Measurements from ENCODE around the gene CSTPP1. TPM values are rescaled to one million over a fixed set of nuclear protein-coding genes. Genes with fewer than 3 reads are reported as not detected.

Gene CSTPP1
- total RNA-seq, 4 donors from 2014 or later = 9.8 to 14.3 (median 11.1) TPM

DNA sequence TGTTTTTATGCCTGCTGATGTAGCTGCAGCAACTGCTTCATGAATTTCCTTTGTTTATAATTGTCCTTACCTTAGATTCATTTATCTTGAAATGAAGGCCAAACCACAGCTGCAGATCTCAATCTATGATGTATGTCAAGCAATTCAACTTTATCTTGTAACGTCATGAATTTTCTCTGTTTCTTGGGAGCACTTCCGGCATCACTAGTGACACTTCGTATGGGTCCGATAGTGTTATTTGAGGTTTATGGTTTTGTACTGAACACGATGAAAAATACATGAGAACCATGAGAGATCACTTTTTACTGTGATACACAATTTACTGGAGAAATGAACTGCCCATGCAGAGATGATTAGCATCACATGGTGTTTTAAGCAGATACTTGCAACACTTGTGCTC, 98.5 kb downstream of the CSTPP1 start:
- TF ChIP-seq CTCF (IDR thresholded peaks at IDR 0.05) = no peak
- DNase-seq (ENCODE audit: low spot score) (no peak), ATAC-seq (ENCODE audit: low FRiP score) (no peak)

- TF ChIP-seq CTCF (IDR thresholded peaks at IDR 0.05) = no peak
- ATAC-seq (ENCODE audit: low FRiP score) (no peak), DNase-seq (ENCODE audit: low spot score) (no peak)
Observed at GRCh38 chr11:47044119-47044518, 107.6 kb downstream of the CSTPP1 start.

DNA sequence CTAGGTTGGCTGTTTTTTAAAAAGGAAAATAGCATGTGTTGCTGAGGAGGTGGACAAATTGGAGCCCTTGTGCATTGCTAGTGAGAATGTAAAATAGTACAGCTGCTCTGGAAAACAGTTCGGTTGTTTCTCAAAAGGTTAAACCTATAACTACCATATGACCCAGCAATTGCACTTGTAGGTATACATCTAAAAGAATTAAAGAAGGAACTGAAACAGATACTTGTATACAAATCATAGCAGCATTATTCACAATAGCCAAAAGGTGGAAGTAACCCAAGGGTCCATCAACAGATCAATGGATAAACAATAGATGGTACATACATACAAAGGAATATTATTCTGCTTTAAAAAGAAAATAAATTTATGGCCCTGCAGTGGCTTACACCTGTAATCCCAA, 111.4 kb downstream of the CSTPP1 start:
- no peak for TF ChIP-seq CTCF (IDR thresholded peaks at IDR 0.05)
- ATAC-seq (ENCODE audit: low FRiP score) (no peak), DNase-seq (ENCODE audit: low spot score) (no peak)

DNA sequence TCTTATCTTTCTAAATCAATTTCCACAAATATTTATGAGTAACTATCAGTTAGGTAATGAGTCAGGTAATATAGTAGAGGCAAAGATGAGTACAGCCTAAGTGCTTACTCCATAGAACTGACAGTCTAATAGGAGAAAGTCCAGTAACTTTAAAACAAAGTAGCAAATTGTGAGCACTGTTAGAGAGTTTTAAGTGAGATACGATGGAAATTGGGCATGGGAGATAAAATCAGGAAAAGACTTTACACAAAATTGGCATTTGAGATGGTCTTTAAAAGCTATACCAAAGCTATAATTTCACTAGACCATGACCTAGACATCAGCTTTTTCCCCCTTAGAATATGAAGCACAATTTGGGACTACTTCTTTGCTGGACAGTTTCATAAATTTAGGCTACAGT, 113.7 kb downstream of the CSTPP1 start:
- no peak for ATAC-seq (ENCODE audit: low FRiP score)

GRCh38 chr11:47051217-47051616, 114.7 kb downstream of the CSTPP1 start:
- ATAC-seq (ENCODE audit: low FRiP score) (peak; percentile 58), DNase-seq (ENCODE audit: low spot score) (no peak)
- no peak for TF ChIP-seq CTCF (IDR thresholded peaks at IDR 0.05)

More for the DNA sequence above, 113.7 kb downstream of the CSTPP1 start:
- no peak for DNase-seq (ENCODE audit: low spot score)
- TF ChIP-seq CTCF (IDR thresholded peaks at IDR 0.05) = no peak

DNA sequence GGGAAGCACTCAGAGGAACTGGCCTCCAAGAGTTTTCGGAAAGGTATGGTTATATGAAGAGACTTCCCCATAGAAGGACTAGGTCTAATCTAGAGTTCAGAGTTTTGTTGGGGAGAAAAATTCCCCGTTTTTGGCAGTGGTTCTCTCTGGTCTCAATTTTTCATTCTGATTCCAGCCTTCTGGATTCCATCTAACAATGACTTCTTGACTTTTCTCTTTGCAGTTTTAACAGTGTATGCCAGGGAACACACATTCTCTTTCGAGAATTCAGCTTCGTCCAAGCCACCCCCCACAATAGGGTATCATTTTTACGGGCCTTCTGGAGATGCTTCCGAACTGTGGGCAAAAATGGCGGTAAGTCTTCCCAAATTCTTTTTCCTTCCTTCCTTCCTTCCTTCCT, 115.6 kb downstream of the CSTPP1 start:
- ATAC-seq (ENCODE audit: low FRiP score) (no peak), DNase-seq (ENCODE audit: low spot score) (no peak)
- no peak for TF ChIP-seq CTCF (IDR thresholded peaks at IDR 0.05)

GRCh38 chr11:47052576-47052975, 116.0 kb downstream of the CSTPP1 start:
- ATAC-seq (ENCODE audit: low FRiP score) (no peak), DNase-seq (ENCODE audit: low spot score) (no peak)
- TF ChIP-seq CTCF (IDR thresholded peaks at IDR 0.05) = no peak
